ENCODE measurements around the gene NAV2. TPM values are rescaled to one million over a fixed set of nuclear protein-coding genes. Genes with fewer than 3 reads are reported as not detected.
A peak's percentile ranks its signal among the peaks of the same experiment; 100 is the strongest.
"Not testable (repeated sequence)": the region's sequence is repeated elsewhere in the genome, so short reads cannot be mapped to it uniquely, and the experiment has no call there.

NAV2 gene
- total RNA-seq, 1 experiment from 2014 or later: 1.8 TPM

- not testable (repeated sequence) for DNase-seq (ENCODE audit: low read depth)
These were observed 214.8 kb downstream of the NAV2 start for GRCh38 chr11:19927403-19927802.

- DNase-seq (ENCODE audit: low read depth): no peak
These were observed 216.5 kb downstream of the NAV2 start for GRCh38 chr11:19929147-19929546.

GRCh38 chr11:19929655-19930054, 217.0 kb downstream of the NAV2 start:
- DNase-seq (ENCODE audit: low read depth): peak; percentile 21

GRCh38 chr11:19931141-19931770, 218.6 kb downstream of the NAV2 start:
- DNase-seq (ENCODE audit: low read depth): no peak

GRCh38 chr11:19931771-19932369, 219.2 kb downstream of the NAV2 start:
- DNase-seq (ENCODE audit: low read depth): no peak

- no peak for DNase-seq (ENCODE audit: low read depth)
These were observed 220.6 kb downstream of the NAV2 start for GRCh38 chr11:19933132-19933735.

GRCh38 chr11:19933801-19934488, 221.3 kb downstream of the NAV2 start:
- no peak for DNase-seq (ENCODE audit: low read depth)

- DNase-seq (ENCODE audit: low read depth): peak; percentile 72
These were observed 222.2 kb downstream of the NAV2 start for GRCh38 chr11:19934828-19935259.

GRCh38 chr11:19935507-19935906, 222.9 kb downstream of the NAV2 start:
- peak; percentile 38 for DNase-seq (ENCODE audit: low read depth)

- DNase-seq (ENCODE audit: low read depth): no peak
These were observed 223.8 kb downstream of the NAV2 start for GRCh38 chr11:19936461-19936860.

- DNase-seq (ENCODE audit: low read depth): peak; percentile 67
These were observed 225.7 kb downstream of the NAV2 start for GRCh38 chr11:19938169-19938856.

- no peak for DNase-seq (ENCODE audit: low read depth)
These were observed 226.2 kb downstream of the NAV2 start for GRCh38 chr11:19938866-19939265.

GRCh38 chr11:19939415-19939929, 226.8 kb downstream of the NAV2 start:
- no peak for DNase-seq (ENCODE audit: low read depth)

- no peak for DNase-seq (ENCODE audit: low read depth)
These were observed 228.2 kb downstream of the NAV2 start for GRCh38 chr11:19940831-19941230.

GRCh38 chr11:19946681-19947080, 234.0 kb downstream of the NAV2 start:
- DNase-seq (ENCODE audit: low read depth): no peak

GRCh38 chr11:19947537-19948114, 235.0 kb downstream of the NAV2 start:
- DNase-seq (ENCODE audit: low read depth): no peak

GRCh38 chr11:19949606-19950005, 237.0 kb downstream of the NAV2 start:
- DNase-seq (ENCODE audit: low read depth): no peak

GRCh38 chr11:19951558-19952115, 239.0 kb downstream of the NAV2 start:
- DNase-seq (ENCODE audit: low read depth): peak; percentile 46

GRCh38 chr11:19952116-19952605, 239.5 kb downstream of the NAV2 start:
- DNase-seq (ENCODE audit: low read depth): peak; percentile 49

GRCh38 chr11:19952911-19953310, 240.3 kb downstream of the NAV2 start:
- DNase-seq (ENCODE audit: low read depth): no peak

- DNase-seq (ENCODE audit: low read depth): peak; percentile 59
These were observed 240.7 kb downstream of the NAV2 start for GRCh38 chr11:19953336-19953735.

Data from Daoy (cell line).